Upper lobe of right lung (tissue), 1 donor: Measurements from ENCODE around the gene PIGX. TPM values are rescaled to one million over a fixed set of nuclear protein-coding genes. Genes with fewer than 3 reads are reported as not detected.

Experiments
- ATAC-seq: fragments of 200-7000 bp; cut with Tn5 transposase; one replicate; pipeline ENCODE4 v1.9.1; 2020; ENCODE audit warnings: mild to moderate bottlenecking, moderate library complexity
- DNase-seq: peaks from one replicate; pipeline ENCODE4 v3.0.0-alpha.2; 2020
- H3K27ac ChIP-seq: fragments of 200-600 bp; one replicate; pipeline ENCODE4 v1.8.0; 2022
- H3K27me3 ChIP-seq: fragments of 200-600 bp; one replicate; pipeline ENCODE4 v1.8.0; 2022; ENCODE audit warnings: mild to moderate bottlenecking
- H3K36me3 ChIP-seq: fragments of 200-600 bp; one replicate; pipeline ENCODE4 v1.8.0; 2022
- H3K4me1 ChIP-seq: fragments of 200-600 bp; one replicate; pipeline ENCODE4 v1.8.0; 2022
- H3K4me3 ChIP-seq: fragments of 200-600 bp; one replicate; pipeline ENCODE4 v1.8.0; 2022; ENCODE audit warnings: mild to moderate bottlenecking
- H3K9me3 ChIP-seq: fragments of 200-600 bp; one replicate; pipeline ENCODE4 v1.8.0; 2022
- CTCF ChIP-seq: fragments of 200-600 bp; IDR thresholded peaks from one replicate; pipeline ENCODE4 v1.8.0; 2022; ENCODE audit warnings: antibody characterized with exemption
- intact Hi-C: fragments of 100-400 bp; cut with DNase I; formaldehyde crosslinking; loops from one replicate; pipeline ENCODE4 v1.11.0; 2022
- long read RNA-seq: library from polyadenylated mRNA; unstranded; transcript quantifications from one replicate; pipeline ENCODE4 v2.0.0, GENCODE V29; 2021
- total RNA-seq: library from RNA; stranded (reverse); fragmentation: NEBNext Ultra II Directional; extraction: Animal tissue kit (Norgen Biotek cat#: 25700); gene quantifications from one replicate; pipeline ENCODE4 v1.2.1, GENCODE V29; 2021
- donor health status: DM: no; HTN: yes; CAD: no; lungs with severe emphysema.

PIGX gene
- 17.4 TPM for total RNA-seq
- long read RNA-seq, transcript PIGX-202 (6 exons, 3,057 nt), result major isoform, 21 of 36 reads
- long read RNA-seq, partial matches to known transcripts, result 0 of 36 reads
- long read RNA-seq, other reads (novel, unspliced or antisense), result 10 of 36 reads

- intact Hi-C loops, result no loop called here
- ATAC-seq, result peak; percentile 98
- Histone ChIP-seq H3K4me1 (peaks cover 14% of the 10 kb centered on the region), H3K27me3 (no peaks in the 10 kb centered on the region), H3K9me3 (no peaks in the 10 kb centered on the region), H3K4me3 (peak within 1 kb of the TSS; percentile 91), H3K36me3 (no peaks in the 10 kb centered on the region), H3K27ac (peak within 1 kb of the TSS; percentile 92)
- no peak for TF ChIP-seq CTCF
- DNase-seq, result peak; percentile 94
Observed at GRCh38 chr3:196711838-196712513, at the start of gene PIGX, which contains the start of gene CEP19. Gene PIGX, plus strand, starts transcription at chr3:196712377. Gene CEP19, minus strand, starts transcription at chr3:196712250. Its CDS starts 3,593 bp downstream, at chr3:196708657.

- Histone ChIP-seq H3K4me3 (no peak overlapping the region), H3K4me1 (no peaks in the 10 kb centered on the region), H3K27me3 (no peaks in the 10 kb centered on the region), H3K9me3 (no peaks in the 10 kb centered on the region), H3K36me3 (peaks cover 21% of the 10 kb centered on the region), H3K27ac (no peak overlapping the region)
- ATAC-seq, result no peak
- intact Hi-C loops, result no loop called here
- DNase-seq, result no peak
- no peak for TF ChIP-seq CTCF
Observed at GRCh38 chr3:196662711-196663571, 49.2 kb upstream of the PIGX start.

GRCh38 chr3:196666001-196666867 is 45.9 kb upstream of the PIGX start:
- TF ChIP-seq CTCF, result no peak
- DNase-seq (no peak), ATAC-seq (no peak)
- Histone ChIP-seq H3K4me1 (peaks cover 9% of the 10 kb centered on the region), H3K27ac (no peak overlapping the region), H3K36me3 (peaks cover 6% of the 10 kb centered on the region), H3K9me3 (no peaks in the 10 kb centered on the region), H3K4me3 (no peak overlapping the region), H3K27me3 (no peaks in the 10 kb centered on the region)
- intact Hi-C loops, result no loop called here

GRCh38 chr3:196667056-196667825 is 44.9 kb upstream of the PIGX start:
- TF ChIP-seq CTCF, result no peak
- DNase-seq, result no peak

More at GRCh38 chr3:196667056-196667825, 44.9 kb upstream of the PIGX start:
- no peaks in the 10 kb centered on the region for H3K9me3 ChIP-seq
- H3K27me3 ChIP-seq, result no peaks in the 10 kb centered on the region
- no peak for ATAC-seq
- H3K4me1 ChIP-seq, result peaks cover 9% of the 10 kb centered on the region
- H3K36me3 ChIP-seq, result no peaks in the 10 kb centered on the region
- intact Hi-C loops, result no loop called here
- H3K27ac ChIP-seq, result no peak overlapping the region
- H3K4me3 ChIP-seq, result no peak overlapping the region
